C4-2B (cell line): ENCODE measurements around the gene OR51F1.

Source experiments
- CTCF ChIP-seq: fragments of 450-650 bp; conservative IDR thresholded peaks from 2 replicates; pipeline ENCODE4 v1.5.1; 2017; ENCODE audit warnings: mild to moderate bottlenecking
- ZFX ChIP-seq: fragments of 450-650 bp; IDR thresholded peaks from 2 replicates; pipeline ENCODE4 v1.6.1; 2017

- TF ChIP-seq CTCF (no peak), ZFX (no peak)
Observed at GRCh38 chr11:4763096-4763495, 6.6 kb downstream of the OR51F1 start.
